Measurements from ENCODE around the gene CTSO.

CTSO gene

GRCh38 chr4:155906554-155907247, 47.0 kb downstream of the CTSO start:
- no peak for DNase-seq (ENCODE audit: low read depth)

- no peak for DNase-seq (ENCODE audit: low read depth)
Measured at GRCh38 chr4:155904331-155904730, 49.3 kb downstream of the CTSO start.

- DNase-seq (ENCODE audit: low read depth) = no peak
Measured at GRCh38 chr4:155903453-155903852, 50.2 kb downstream of the CTSO start, which contains the start of gene TDO2. Gene TDO2, plus strand, starts transcription at chr4:155903696. Its CDS starts 63 bp downstream, at chr4:155903759.

- no peak for DNase-seq (ENCODE audit: low read depth)
Measured at GRCh38 chr4:155901013-155901412, 52.7 kb downstream of the CTSO start.

- DNase-seq (ENCODE audit: low read depth) = no peak
Measured at GRCh38 chr4:155900381-155900780, 53.3 kb downstream of the CTSO start.

GRCh38 chr4:155899891-155900290, 53.8 kb downstream of the CTSO start:
- no peak for DNase-seq (ENCODE audit: low read depth)

- peak; percentile 14 for DNase-seq (ENCODE audit: low read depth)
Measured at GRCh38 chr4:155898371-155898770, 55.3 kb downstream of the CTSO start.

- DNase-seq (ENCODE audit: low read depth) = no peak
Measured at GRCh38 chr4:155891058-155891457, 62.6 kb downstream of the CTSO start.

- DNase-seq (ENCODE audit: low read depth) = no peak
Measured at GRCh38 chr4:155889946-155890345, 63.7 kb downstream of the CTSO start.

GRCh38 chr4:155889031-155889793, 64.5 kb downstream of the CTSO start:
- no peak for DNase-seq (ENCODE audit: low read depth)

GRCh38 chr4:155887847-155888570, 65.7 kb downstream of the CTSO start:
- DNase-seq (ENCODE audit: low read depth) = no peak

GRCh38 chr4:155887045-155887444, 66.6 kb downstream of the CTSO start:
- no peak for DNase-seq (ENCODE audit: low read depth)

- no peak for DNase-seq (ENCODE audit: low read depth)
Measured at GRCh38 chr4:155885666-155886065, 68.0 kb downstream of the CTSO start.

GRCh38 chr4:155883895-155884294, 69.8 kb downstream of the CTSO start:
- no peak for DNase-seq (ENCODE audit: low read depth)

GRCh38 chr4:155881555-155881954, 72.1 kb downstream of the CTSO start:
- no peak for DNase-seq (ENCODE audit: low read depth)

GRCh38 chr4:155879767-155880166, 73.9 kb downstream of the CTSO start:
- DNase-seq (ENCODE audit: low read depth) = no peak

- DNase-seq (ENCODE audit: low read depth) = no peak
Measured at GRCh38 chr4:155878611-155879010, 75.1 kb downstream of the CTSO start.

- no peak for DNase-seq (ENCODE audit: low read depth)
Measured at GRCh38 chr4:155877971-155878370, 75.7 kb downstream of the CTSO start.

GRCh38 chr4:155875878-155876277, 77.8 kb downstream of the CTSO start:
- DNase-seq (ENCODE audit: low read depth) = no peak
